IMR-90 (cell line): ENCODE data around the gene JMJD7. TPM values are rescaled to one million over a fixed set of nuclear protein-coding genes. Genes with fewer than 3 reads are reported as not detected.

ENCODE experiments used
- ATAC-seq: fragments of 200-7000 bp; cut with Tn5 transposase; 2 replicates; pipeline ENCODE4 v1.9.1; 2020; ENCODE audit warnings: low read depth, mild to moderate bottlenecking, moderate library complexity
- BruUV-seq: library from RNA; stranded (reverse); fragments of 400-500 nt; replicated peaks from 2 replicates; lab custom pipeline; 2021; lab: Mats Ljungman, UMichigan
- CTCF ChIA-PET: fragments of 300-600 bp; formaldehyde crosslinking; extraction: SDS; loops from one replicate; lab custom pipeline; 2021; ENCODE audit warnings: antibody characterized with exemption; lab: Yijun Ruan, JAX
- POLR2A ChIA-PET: fragments of 300-600 bp; sonication (Branson Sonifier 250); formaldehyde crosslinking; loops from one replicate; lab custom pipeline; 2022; ENCODE audit warnings: antibody characterized with exemption; ENCODE audit not compliant: unreplicated experiment; lab: Charles Lee
- DNase-seq: peaks from one replicate; pipeline ENCODE4 v3.0.0; 2013
- H2AFZ ChIP-seq: replicated peaks from 2 replicates; pipeline ENCODE3; 2013; ENCODE audit warnings: low read length, mild to moderate bottlenecking; ENCODE audit not compliant: poor library complexity
- H2AK5ac ChIP-seq: 2 replicates; pipeline ENCODE4 v1.6.1; 2013; ENCODE audit warnings: low read depth, low read length, inconsistent platforms
- H2AK9ac ChIP-seq: replicated peaks from 2 replicates; pipeline ENCODE3; 2013; ENCODE audit warnings: mild to moderate bottlenecking, low read depth, low read length, moderate library complexity; ENCODE audit not compliant: poor library complexity
- H2BK120ac ChIP-seq: 2 replicates; pipeline ENCODE4 v1.6.1; 2013; ENCODE audit warnings: low read depth, low read length, inconsistent platforms
- H2BK15ac ChIP-seq: 3 replicates; pipeline ENCODE4 v1.6.1; 2013; ENCODE audit warnings: low read depth, low read length, inconsistent platforms
- H2BK20ac ChIP-seq: 2 replicates; pipeline ENCODE4 v1.6.1; 2013; ENCODE audit warnings: low read depth, mild to moderate bottlenecking, inconsistent platforms, low read length, moderate library complexity
- H2BK5ac ChIP-seq: 2 replicates; pipeline ENCODE4 v1.6.1; 2013; ENCODE audit warnings: mild to moderate bottlenecking, low read depth, low read length, inconsistent platforms; ENCODE audit not compliant: poor library complexity, severe bottlenecking
- H3K14ac ChIP-seq: replicated peaks from 2 replicates; pipeline ENCODE4 v1.6.1; 2013; ENCODE audit warnings: low read depth, low read length, inconsistent platforms
- H3K18ac ChIP-seq: 2 replicates; pipeline ENCODE4 v1.6.1; 2013; ENCODE audit warnings: low read depth, low read length, control low read depth
- H3K23ac ChIP-seq: 2 replicates; pipeline ENCODE4 v1.6.1; 2013; ENCODE audit warnings: low read depth, low read length, inconsistent platforms
- H3K27ac ChIP-seq: 2 replicates; pipeline ENCODE4 v1.5.1; 2013; ENCODE audit warnings: mild to moderate bottlenecking, control low read depth, low read length; ENCODE audit not compliant: insufficient read depth
- H3K27me3 ChIP-seq: 2 replicates; pipeline ENCODE4 v1.6.1; 2013; ENCODE audit warnings: low read length; ENCODE audit not compliant: control insufficient read depth, insufficient read depth
- H3K36me3 ChIP-seq: 2 replicates; pipeline ENCODE4 v1.6.1; 2013; ENCODE audit warnings: low read length, mixed read lengths; ENCODE audit not compliant: control insufficient read depth, insufficient read depth
- H3K4ac ChIP-seq: 2 replicates; pipeline ENCODE4 v1.6.1; 2013; ENCODE audit warnings: low read depth, low read length, inconsistent platforms
- H3K4me1 ChIP-seq: 2 replicates; pipeline ENCODE4 v1.6.1; 2013; ENCODE audit warnings: low read length, mixed read lengths; ENCODE audit not compliant: control insufficient read depth, insufficient read depth
- H3K4me2 ChIP-seq: 2 replicates; pipeline ENCODE4 v1.6.1; 2013; ENCODE audit warnings: low read depth, mild to moderate bottlenecking, control low read depth, low read length, moderate library complexity
- H3K4me3 ChIP-seq: 2 replicates; pipeline ENCODE4 v1.5.1; 2013; ENCODE audit warnings: low read depth, mild to moderate bottlenecking, control low read depth, low read length, moderate library complexity; ENCODE audit not compliant: insufficient read depth
- H3K56ac ChIP-seq: 2 replicates; pipeline ENCODE4 v1.6.1; 2013; ENCODE audit warnings: low read length, inconsistent platforms; ENCODE audit not compliant: insufficient read depth; ENCODE audit errors: extremely low read depth
- H3K79me1 ChIP-seq, 2 experiments: 2 replicates each; pipeline ENCODE4 v1.6.1; 2013; ENCODE audit warnings: low read length in 2 of 2, inconsistent platforms in 1 of 2, low read depth in 1 of 2
- H3K9ac ChIP-seq: 2 replicates; pipeline ENCODE4 v1.6.1; 2013; ENCODE audit warnings: low read depth, low read length, control low read depth
- H3K9me1 ChIP-seq: 2 replicates; pipeline ENCODE4 v1.6.1; 2013; ENCODE audit warnings: low read length, inconsistent platforms; ENCODE audit not compliant: insufficient read depth
- H3K9me3 ChIP-seq: 2 replicates; pipeline ENCODE4 v1.6.1; 2013; ENCODE audit warnings: low read length; ENCODE audit not compliant: control insufficient read depth, insufficient read depth
- H4K20me1 ChIP-seq: 2 replicates; pipeline ENCODE4 v1.6.1; 2013; ENCODE audit warnings: low read length, inconsistent platforms; ENCODE audit not compliant: insufficient read depth
- H4K5ac ChIP-seq: 2 replicates; pipeline ENCODE4 v1.6.1; 2013; ENCODE audit warnings: mild to moderate bottlenecking, low read depth, low read length, control low read depth
- H4K8ac ChIP-seq, 2 experiments: 2 replicates each; pipeline ENCODE4 v1.6.1; 2013; ENCODE audit warnings: low read depth in 2 of 2, low read length in 2 of 2, control low read depth in 1 of 2, inconsistent platforms in 1 of 2
- H4K91ac ChIP-seq: 2 replicates; pipeline ENCODE4 v1.6.1; 2013; ENCODE audit warnings: low read depth, low read length, inconsistent platforms; ENCODE audit not compliant: insufficient read depth
- CEBPB ChIP-seq: IDR thresholded peaks from 2 replicates; pipeline ENCODE4 v1.6.1; 2012; ENCODE audit warnings: low read depth, low read length, improper control_type of control experiment
- ELK1 ChIP-seq: fragments of 150-350 bp; IDR thresholded peaks from 2 replicates; pipeline ENCODE4 v1.6.1; 2016; ENCODE audit warnings: low read depth, mild to moderate bottlenecking, low read length, moderate library complexity, borderline replicate concordance
- MAZ ChIP-seq: IDR thresholded peaks from 2 replicates; pipeline ENCODE4 v1.6.1; 2012; ENCODE audit warnings: low read depth, mild to moderate bottlenecking, low read length, improper control_type of control experiment, moderate library complexity, borderline replicate concordance
- MXI1 ChIP-seq: IDR thresholded peaks from 2 replicates; pipeline ENCODE4 v1.6.1; 2012; ENCODE audit warnings: low read depth, mild to moderate bottlenecking, low read length, moderate library complexity, borderline replicate concordance
- RCOR1 ChIP-seq: IDR thresholded peaks from 2 replicates; pipeline ENCODE4 v1.6.1; 2012; ENCODE audit warnings: mild to moderate bottlenecking, low read length, improper control_type of control experiment; ENCODE audit not compliant: insufficient replicate concordance
- RFX5 ChIP-seq: IDR thresholded peaks from 2 replicates; pipeline ENCODE4 v1.8.0; 2012; ENCODE audit warnings: low read depth, mild to moderate bottlenecking, low read length, moderate library complexity
- SMC3 ChIP-seq: fragments of 150-350 bp; IDR thresholded peaks from 2 replicates; pipeline ENCODE4 v1.6.1; 2016; ENCODE audit warnings: low read depth, mild to moderate bottlenecking, antibody characterized with exemption, low read length, moderate library complexity
- WGBS, 2 experiments: methylation state at CpG; one replicate each; pipeline versions ENCODE4 v1.1.5 to v1.1.7; 2013; ENCODE audit warnings: missing lambda C conversion rate in 2 of 2; ENCODE audit not compliant: insufficient read length in 1 of 2; ENCODE audit errors: extremely low coverage in 2 of 2; 5-methylcytosine and 5-hydroxymethylcytosine counted together
- dilution Hi-C: fragments of 300-500 bp; cut with HindIII; formaldehyde crosslinking; loops from one replicate; pipeline ENCODE4 v1.14.3; 2018; ENCODE audit warnings: low sequenced_read_pairs; ENCODE audit not compliant: unreplicated experiment
- in situ Hi-C: fragments of 300-500 bp; cut with MboI; formaldehyde crosslinking; loops from 3 replicates; pipeline ENCODE4 v1.14.3; 2019; ENCODE audit warnings: low sequenced_read_pairs, inconsistent platforms, mixed read lengths
- intact Hi-C: fragments of 100-400 bp; cut with micrococcal nuclease; formaldehyde crosslinking; loops from 2 replicates; pipeline ENCODE4 v1.10.0; 2022
- polyA plus RNA-seq, 3 experiments: library from polyadenylated mRNA; depleted of rRNA; stranded (reverse); fragments of >200 nt; gene quantifications; 2 replicates each; pipeline ENCODE4 v1.2.3, GENCODE V29; 2012; ENCODE audit warnings: low replicate concordance in 1 of 3
- total RNA-seq: library from RNA; depleted of rRNA; stranded (reverse); fragments of >200 nt; gene quantifications from 2 replicates; pipeline ENCODE4 v1.2.3, GENCODE V29; 2012
- TF ChIP-seq, protein P1 (sequence below): conservative IDR thresholded peaks from 2 replicates; pipeline ENCODE4 v1.5.1; 2012; ENCODE audit warnings: mild to moderate bottlenecking, low read depth, low read length, improper control_type of control experiment
- TF ChIP-seq, protein P2 (sequence below): fragments of 150-350 bp; IDR thresholded peaks from 2 replicates; pipeline ENCODE4 v1.6.1; 2017; ENCODE audit warnings: mild to moderate bottlenecking, antibody characterized with exemption, low read length, low read depth

The JMJD7 gene
- total and polyA plus RNA-seq, 2 of the 4 experiments (the other 2 are of a cell fraction) = 5.0 to 6.3 TPM

DNA sequence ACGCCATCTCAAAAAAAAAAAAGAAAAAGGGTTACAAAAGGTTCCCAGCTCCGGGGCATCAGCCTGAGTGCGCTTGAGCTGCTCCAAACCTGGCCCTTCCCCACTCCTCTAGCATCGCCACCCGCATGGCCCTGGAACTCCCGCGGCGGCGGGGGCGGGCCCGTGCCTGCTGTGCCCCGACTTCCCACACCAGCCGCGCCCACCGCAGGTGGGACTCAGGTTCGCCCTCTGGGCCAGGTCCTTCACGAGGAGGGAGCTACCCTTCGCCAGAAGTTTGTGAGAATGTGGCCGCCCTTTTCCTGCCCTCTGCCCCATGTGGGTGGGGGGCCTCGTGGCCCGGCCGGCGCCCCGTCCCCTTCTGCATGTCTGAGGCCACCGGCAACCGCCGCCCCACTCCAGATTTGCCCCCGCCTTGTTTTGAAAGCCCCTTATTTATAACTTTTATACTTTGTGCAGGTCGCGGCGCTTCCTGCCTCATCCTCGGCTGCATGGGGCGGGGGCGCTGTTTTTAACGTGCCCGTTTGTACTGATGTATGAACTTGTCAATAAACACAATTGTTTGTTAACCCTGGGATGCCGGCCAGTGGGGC lies 507 bp upstream of the JMJD7 start:
- Histone ChIP-seq H2BK120ac (no peak overlapping the region), H3K4me1 (peaks cover 2% of the 10 kb centered on the region; the same call in 1 of the 2 replicates), H4K20me1 (no peaks in the 10 kb centered on the region; the same call in 1 of the 2 replicates), H2BK20ac (no peak overlapping the region), H3K18ac (no peak overlapping the region), H4K5ac (no peak overlapping the region), H3K9me3 (no peaks in the 10 kb centered on the region), H3K4me2 (peak overlapping the region; percentile 83), H2AK9ac (peak overlapping the region; percentile 85), H3K9me1 (0 out of 2 replicates have a peak, but pooled peaks cover 6% of the 10 kb centered on the region), H3K27ac (no peak overlapping the region; the same call in 1 of the 2 replicates), H3K14ac (peak overlapping the region; percentile 78; the same call in 1 of the 2 replicates), H3K23ac (0 out of 2 replicates have a peak overlapping the region, but pooled peaks have one; percentile 8), H4K91ac (no peak overlapping the region), H4K8ac (peak overlapping the region in 1 of 2 experiments; percentile 66; a peak in 1 of 4 replicates), H3K36me3 (peaks cover 33% of the 10 kb centered on the region), H3K56ac (no peak overlapping the region), H3K79me1 (peaks cover 15 to 23% of the 10 kb centered on the region in 2 experiments), H3K27me3 (no peaks in the 10 kb centered on the region), H2AFZ (peak overlapping the region; percentile 94), H2BK5ac (no peak overlapping the region), H2AK5ac (no peak overlapping the region), H3K9ac (peak overlapping the region; percentile 68), H3K4me3 (peak overlapping the region; percentile 52), H3K4ac (peak overlapping the region; percentile 40; the same call in 1 of the 2 replicates), H2BK15ac (no peak overlapping the region)
- ATAC-seq (peak; percentile 2), DNase-seq (no peak)
- in situ Hi-C loops = no loop called here
- BruUV-seq = TSS peak; percentile 23
- WGBS, 2 experiments = 9% methylated on average over 25 of the region's 37 CpGs; no CpG with 5 or more reads in 1 of the 2 experiments
- dilution Hi-C loops = no loop called here
- TF ChIP-seq ELK1 (no peak), MXI1 (no peak), CEBPB (no peak), SMC3 (no peak), RFX5 (no peak), MAZ (no peak), RCOR1 (no peak)
- TF ChIP-seq, protein P1, sequence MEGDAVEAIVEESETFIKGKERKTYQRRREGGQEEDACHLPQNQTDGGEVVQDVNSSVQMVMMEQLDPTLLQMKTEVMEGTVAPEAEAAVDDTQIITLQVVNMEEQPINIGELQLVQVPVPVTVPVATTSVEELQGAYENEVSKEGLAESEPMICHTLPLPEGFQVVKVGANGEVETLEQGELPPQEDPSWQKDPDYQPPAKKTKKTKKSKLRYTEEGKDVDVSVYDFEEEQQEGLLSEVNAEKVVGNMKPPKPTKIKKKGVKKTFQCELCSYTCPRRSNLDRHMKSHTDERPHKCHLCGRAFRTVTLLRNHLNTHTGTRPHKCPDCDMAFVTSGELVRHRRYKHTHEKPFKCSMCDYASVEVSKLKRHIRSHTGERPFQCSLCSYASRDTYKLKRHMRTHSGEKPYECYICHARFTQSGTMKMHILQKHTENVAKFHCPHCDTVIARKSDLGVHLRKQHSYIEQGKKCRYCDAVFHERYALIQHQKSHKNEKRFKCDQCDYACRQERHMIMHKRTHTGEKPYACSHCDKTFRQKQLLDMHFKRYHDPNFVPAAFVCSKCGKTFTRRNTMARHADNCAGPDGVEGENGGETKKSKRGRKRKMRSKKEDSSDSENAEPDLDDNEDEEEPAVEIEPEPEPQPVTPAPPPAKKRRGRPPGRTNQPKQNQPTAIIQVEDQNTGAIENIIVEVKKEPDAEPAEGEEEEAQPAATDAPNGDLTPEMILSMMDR = no peak
- TF ChIP-seq, protein P2, sequence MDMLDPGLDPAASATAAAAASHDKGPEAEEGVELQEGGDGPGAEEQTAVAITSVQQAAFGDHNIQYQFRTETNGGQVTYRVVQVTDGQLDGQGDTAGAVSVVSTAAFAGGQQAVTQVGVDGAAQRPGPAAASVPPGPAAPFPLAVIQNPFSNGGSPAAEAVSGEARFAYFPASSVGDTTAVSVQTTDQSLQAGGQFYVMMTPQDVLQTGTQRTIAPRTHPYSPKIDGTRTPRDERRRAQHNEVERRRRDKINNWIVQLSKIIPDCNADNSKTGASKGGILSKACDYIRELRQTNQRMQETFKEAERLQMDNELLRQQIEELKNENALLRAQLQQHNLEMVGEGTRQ = no peak
- intact Hi-C loops = no loop called here
- CTCF ChIA-PET = no interaction called here
- POLR2A ChIA-PET = no interaction called here
